ENCODE data around the gene BTC.
"Not testable (repeated sequence)": the region's sequence is repeated elsewhere in the genome, so short reads cannot be mapped to it uniquely, and the experiment has no call there.

DNA sequence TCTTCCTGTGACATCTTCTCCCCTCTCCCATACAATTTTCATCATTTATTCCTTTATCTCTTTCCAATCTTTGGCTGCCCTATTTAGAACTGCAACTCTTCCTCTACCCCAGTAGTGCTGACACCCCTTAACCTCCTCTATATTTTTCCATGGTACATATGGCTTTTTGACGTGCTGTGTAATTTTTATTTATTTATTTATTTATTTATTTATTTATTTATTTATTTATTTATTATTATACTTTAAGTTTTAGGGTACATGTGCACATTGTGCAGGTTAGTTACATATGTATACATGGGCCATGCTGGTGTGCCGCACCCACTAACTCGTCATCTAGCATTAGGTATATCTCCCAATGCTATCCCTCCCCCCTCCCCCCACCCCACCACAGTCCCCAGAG, 17.7 kb upstream of the BTC start:
- TF ChIP-seq, protein P1, sequence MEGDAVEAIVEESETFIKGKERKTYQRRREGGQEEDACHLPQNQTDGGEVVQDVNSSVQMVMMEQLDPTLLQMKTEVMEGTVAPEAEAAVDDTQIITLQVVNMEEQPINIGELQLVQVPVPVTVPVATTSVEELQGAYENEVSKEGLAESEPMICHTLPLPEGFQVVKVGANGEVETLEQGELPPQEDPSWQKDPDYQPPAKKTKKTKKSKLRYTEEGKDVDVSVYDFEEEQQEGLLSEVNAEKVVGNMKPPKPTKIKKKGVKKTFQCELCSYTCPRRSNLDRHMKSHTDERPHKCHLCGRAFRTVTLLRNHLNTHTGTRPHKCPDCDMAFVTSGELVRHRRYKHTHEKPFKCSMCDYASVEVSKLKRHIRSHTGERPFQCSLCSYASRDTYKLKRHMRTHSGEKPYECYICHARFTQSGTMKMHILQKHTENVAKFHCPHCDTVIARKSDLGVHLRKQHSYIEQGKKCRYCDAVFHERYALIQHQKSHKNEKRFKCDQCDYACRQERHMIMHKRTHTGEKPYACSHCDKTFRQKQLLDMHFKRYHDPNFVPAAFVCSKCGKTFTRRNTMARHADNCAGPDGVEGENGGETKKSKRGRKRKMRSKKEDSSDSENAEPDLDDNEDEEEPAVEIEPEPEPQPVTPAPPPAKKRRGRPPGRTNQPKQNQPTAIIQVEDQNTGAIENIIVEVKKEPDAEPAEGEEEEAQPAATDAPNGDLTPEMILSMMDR (IDR thresholded peaks at IDR 0.05) = not testable (repeated sequence)
- TF ChIP-seq, protein P2, sequence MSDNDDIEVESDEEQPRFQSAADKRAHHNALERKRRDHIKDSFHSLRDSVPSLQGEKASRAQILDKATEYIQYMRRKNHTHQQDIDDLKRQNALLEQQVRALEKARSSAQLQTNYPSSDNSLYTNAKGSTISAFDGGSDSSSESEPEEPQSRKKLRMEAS (IDR thresholded peaks at IDR 0.05; ENCODE audit: low read depth) = not testable (repeated sequence)
- not testable (repeated sequence) for TF ChIP-seq ELF1 (IDR thresholded peaks at IDR 0.05); POLR2AphosphoS5 (IDR thresholded peaks at IDR 0.05; ENCODE audit: low read depth, low read length); EZH2phosphoT487 (IDR thresholded peaks at IDR 0.05; ENCODE audit: borderline replicate concordance, low read depth); FOXM1 (IDR thresholded peaks at IDR 0.05; ENCODE audit: low read depth); EP300 (IDR thresholded peaks at IDR 0.05; ENCODE audit: borderline replicate concordance in 1 of 2, low read depth in 1 of 2, low read length in 1 of 2); JUND (IDR thresholded peaks at IDR 0.05); NFIC (IDR thresholded peaks at IDR 0.05; ENCODE audit: borderline replicate concordance); TEAD4 (IDR thresholded peaks at IDR 0.05; ENCODE audit: borderline replicate concordance, insufficient read depth)
- TF ChIP-seq, protein P3, sequence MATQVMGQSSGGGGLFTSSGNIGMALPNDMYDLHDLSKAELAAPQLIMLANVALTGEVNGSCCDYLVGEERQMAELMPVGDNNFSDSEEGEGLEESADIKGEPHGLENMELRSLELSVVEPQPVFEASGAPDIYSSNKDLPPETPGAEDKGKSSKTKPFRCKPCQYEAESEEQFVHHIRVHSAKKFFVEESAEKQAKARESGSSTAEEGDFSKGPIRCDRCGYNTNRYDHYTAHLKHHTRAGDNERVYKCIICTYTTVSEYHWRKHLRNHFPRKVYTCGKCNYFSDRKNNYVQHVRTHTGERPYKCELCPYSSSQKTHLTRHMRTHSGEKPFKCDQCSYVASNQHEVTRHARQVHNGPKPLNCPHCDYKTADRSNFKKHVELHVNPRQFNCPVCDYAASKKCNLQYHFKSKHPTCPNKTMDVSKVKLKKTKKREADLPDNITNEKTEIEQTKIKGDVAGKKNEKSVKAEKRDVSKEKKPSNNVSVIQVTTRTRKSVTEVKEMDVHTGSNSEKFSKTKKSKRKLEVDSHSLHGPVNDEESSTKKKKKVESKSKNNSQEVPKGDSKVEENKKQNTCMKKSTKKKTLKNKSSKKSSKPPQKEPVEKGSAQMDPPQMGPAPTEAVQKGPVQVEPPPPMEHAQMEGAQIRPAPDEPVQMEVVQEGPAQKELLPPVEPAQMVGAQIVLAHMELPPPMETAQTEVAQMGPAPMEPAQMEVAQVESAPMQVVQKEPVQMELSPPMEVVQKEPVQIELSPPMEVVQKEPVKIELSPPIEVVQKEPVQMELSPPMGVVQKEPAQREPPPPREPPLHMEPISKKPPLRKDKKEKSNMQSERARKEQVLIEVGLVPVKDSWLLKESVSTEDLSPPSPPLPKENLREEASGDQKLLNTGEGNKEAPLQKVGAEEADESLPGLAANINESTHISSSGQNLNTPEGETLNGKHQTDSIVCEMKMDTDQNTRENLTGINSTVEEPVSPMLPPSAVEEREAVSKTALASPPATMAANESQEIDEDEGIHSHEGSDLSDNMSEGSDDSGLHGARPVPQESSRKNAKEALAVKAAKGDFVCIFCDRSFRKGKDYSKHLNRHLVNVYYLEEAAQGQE (IDR thresholded peaks at IDR 0.05; ENCODE audit: low read depth, low read length) = not testable (repeated sequence)
- TF ChIP-seq, protein P4, sequence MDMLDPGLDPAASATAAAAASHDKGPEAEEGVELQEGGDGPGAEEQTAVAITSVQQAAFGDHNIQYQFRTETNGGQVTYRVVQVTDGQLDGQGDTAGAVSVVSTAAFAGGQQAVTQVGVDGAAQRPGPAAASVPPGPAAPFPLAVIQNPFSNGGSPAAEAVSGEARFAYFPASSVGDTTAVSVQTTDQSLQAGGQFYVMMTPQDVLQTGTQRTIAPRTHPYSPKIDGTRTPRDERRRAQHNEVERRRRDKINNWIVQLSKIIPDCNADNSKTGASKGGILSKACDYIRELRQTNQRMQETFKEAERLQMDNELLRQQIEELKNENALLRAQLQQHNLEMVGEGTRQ (IDR thresholded peaks at IDR 0.05; ENCODE audit: borderline replicate concordance, low read depth, low read length) = not testable (repeated sequence)

Data from SK-N-SH (cell line).